Measurements from ENCODE around the gene MRPL32. TPM values are rescaled to one million over a fixed set of nuclear protein-coding genes. Genes with fewer than 3 reads are reported as not detected.

MRPL32 gene
- total and polyA plus RNA-seq, 2 donors: 48.4 to 56.1 TPM

DNA sequence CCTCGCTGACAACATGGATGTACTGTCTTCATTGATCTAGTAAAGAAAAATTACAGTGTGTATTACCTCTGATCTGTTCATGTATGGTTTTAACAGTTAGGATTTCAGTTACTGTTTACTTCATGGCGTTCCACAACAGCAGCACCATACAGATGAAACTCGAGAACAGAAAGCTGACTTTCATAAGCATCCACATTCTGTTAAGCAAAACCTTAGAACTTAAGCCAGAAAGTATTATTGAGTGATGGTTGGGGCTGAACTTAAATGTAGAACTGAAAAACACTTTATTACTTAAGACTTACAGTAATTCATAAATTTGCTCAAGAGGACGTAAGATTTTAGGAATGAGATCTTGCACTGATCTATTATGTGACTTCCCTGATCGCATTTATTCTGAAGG, 3.7 kb downstream of the MRPL32 start:
- Histone ChIP-seq H3K4me3 (ENCODE audit: low read depth, low read length) (no peak overlapping the region), H3K36me3 (ENCODE audit: insufficient read depth) (peaks cover 2% of the 10 kb centered on the region), H3K27ac (ENCODE audit: low read depth) (no peak overlapping the region), H3K4me1 (ENCODE audit: insufficient read depth) (no peaks in the 10 kb centered on the region)
- no peak for DNase-seq (ENCODE audit: extremely low spot score)
- WGBS: 92% methylated on average over 5 of the region's 5 CpGs

DNA sequence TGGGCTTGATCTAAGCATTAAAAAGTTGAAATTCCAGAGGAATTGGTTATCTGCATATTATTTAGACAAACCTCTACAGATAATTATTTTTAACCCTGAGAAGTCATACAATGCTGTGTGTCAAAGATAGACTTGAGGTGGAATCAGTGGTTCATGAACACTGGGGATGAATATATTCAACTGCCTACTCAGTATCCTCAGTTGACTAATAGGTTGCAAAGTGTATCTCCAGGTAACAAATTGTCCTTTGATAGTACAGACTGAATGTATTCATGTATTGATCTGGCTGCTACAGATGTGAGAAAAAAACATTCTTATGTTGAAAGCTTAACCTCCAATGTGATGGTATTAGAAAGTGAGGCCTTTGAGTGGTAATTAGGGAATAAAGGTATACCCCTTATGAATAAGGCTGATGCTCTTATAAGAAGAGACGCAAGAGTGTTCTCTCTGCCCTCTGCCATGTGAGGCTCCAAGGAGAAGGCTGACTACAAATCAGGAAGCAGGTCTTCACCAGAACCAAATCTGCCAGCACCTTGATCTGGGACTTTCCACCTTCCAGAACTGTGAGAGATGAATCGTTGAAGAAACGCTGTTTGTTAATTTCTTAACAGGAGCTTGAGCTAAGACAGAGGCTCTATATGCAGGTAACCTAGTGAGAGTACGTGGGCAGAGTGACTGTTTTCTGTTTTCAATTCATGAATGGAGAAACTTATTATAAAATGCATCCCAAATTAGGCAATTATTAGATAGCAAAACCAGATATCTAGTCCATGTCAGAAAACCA, 7.5 kb downstream of the MRPL32 start:
- Histone ChIP-seq H3K36me3 (ENCODE audit: insufficient read depth) (peaks cover 2% of the 10 kb centered on the region), H3K27ac (ENCODE audit: low read depth) (no peak overlapping the region), H3K4me3 (ENCODE audit: low read depth, low read length) (no peak overlapping the region), H3K4me1 (ENCODE audit: insufficient read depth) (no peaks in the 10 kb centered on the region)
- DNase-seq (ENCODE audit: extremely low spot score): no peak
- WGBS: 88% methylated on average over 4 of the region's 4 CpGs

DNA sequence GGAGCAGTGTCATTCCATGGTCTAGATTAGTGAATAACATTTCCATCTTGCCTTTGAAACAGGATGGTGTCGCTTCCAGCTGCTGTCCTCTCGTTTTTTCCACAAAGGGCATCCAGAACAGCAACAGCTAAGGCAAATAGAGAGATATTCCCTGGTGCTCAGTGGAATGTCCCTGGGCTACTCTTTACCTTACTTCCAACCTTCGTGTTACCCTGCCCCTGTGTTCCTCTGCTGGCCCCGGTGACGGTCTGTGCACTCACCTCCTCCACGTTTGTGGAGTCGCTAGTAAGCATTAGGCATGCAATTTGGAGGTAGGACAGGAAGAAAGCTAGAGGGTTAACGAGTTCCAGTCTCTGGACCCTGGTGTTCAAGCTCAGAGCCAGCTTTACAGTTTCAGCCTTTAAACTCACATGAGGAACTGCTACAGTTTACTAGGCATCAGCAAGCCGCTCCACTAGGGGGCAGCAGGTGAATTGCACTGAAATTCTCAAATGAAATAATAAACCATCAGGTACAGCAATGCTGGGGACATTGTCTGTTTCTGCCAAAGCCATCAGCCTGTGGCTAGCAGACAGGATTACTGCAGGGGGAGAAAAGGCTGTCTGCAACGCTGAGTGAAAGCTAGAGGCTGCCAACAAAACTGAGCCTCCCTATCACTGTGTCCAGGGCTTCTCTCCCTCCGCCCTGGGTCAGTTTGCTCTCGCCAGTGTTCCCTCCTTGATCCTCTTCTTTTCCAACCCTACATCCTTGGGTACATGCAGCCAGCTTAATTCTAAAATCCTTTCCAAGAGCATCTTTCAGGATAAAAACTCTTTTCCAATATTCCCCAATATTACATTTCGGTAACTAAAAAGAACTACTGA, 9.0 kb downstream of the MRPL32 start:
- H3K36me3 ChIP-seq (ENCODE audit: insufficient read depth): peaks cover 2% of the 10 kb centered on the region
- H3K4me3 ChIP-seq (ENCODE audit: low read depth, low read length): no peak overlapping the region
- no peaks in the 10 kb centered on the region for H3K4me1 ChIP-seq (ENCODE audit: insufficient read depth)
- DNase-seq (ENCODE audit: extremely low spot score): peak; percentile 53
- 53% methylated on average over 13 of the region's 13 CpGs for WGBS
- H3K27ac ChIP-seq (ENCODE audit: low read depth): no peak overlapping the region

DNA sequence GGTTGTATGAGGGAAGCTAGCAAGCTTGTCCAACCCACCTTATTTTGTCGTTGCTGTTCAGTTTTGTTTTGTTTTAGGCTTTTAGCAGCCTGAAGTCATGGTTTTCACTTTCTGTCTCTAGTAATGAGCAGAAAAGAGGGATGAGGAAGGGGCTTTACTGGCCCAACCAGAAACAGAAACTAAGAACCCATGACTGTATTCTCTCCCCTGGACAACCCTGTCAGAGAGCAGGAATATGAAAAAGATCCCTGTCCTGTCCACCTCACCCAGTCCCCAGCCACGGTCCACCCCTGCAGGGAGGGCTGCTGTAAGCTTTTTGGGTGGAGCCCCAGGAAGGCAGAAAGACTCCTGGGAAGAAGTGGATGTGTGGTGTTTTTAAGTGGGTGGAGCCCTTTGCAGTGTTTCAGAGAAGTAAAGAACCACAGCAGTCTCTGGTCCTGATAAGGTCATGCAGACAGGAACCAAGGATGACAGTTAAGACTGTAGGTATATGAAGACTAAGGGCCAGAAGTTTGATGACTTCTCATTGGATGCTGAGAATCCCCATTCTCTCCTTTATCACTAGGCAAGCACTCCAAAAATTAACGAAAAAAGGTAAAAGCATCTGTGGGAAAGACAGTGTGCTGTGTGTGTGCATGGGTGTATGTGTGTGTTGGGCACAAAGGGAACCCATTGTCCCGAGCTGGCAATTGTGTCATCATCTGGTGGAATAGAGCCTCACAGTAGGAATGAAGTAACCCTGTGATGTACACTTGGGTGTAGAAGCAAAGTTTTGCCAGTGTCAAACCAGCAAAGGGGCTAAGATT, 13.8 kb downstream of the MRPL32 start:
- Histone ChIP-seq H3K4me3 (ENCODE audit: low read depth, low read length) (no peak overlapping the region), H3K27ac (ENCODE audit: low read depth) (no peak overlapping the region), H3K36me3 (ENCODE audit: insufficient read depth) (no peaks in the 10 kb centered on the region), H3K4me1 (ENCODE audit: insufficient read depth) (no peaks in the 10 kb centered on the region)
- 27% methylated on average over 4 of the region's 4 CpGs for WGBS
- DNase-seq (ENCODE audit: extremely low spot score): no peak

DNA sequence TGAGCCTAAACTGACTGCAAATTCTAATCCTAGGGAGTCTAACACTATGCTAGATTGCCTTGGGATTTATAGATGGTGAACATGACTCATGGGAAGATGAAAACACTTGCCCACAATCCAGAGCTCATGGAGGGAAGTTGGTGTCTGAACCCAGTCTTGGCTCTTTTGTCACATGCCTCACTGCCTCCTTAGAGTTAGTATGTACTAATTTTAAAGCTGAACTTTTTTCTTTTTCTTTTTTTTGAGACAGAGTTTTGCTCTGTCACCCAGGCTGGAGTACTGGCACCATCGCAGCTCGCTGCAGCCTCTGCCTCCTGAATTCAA, 14.4 kb downstream of the MRPL32 start:
- DNase-seq (ENCODE audit: extremely low spot score): no peak
- no peaks in the 10 kb centered on the region for H3K36me3 ChIP-seq (ENCODE audit: insufficient read depth)
- WGBS: 96% methylated on average over 2 of the region's 2 CpGs

DNA sequence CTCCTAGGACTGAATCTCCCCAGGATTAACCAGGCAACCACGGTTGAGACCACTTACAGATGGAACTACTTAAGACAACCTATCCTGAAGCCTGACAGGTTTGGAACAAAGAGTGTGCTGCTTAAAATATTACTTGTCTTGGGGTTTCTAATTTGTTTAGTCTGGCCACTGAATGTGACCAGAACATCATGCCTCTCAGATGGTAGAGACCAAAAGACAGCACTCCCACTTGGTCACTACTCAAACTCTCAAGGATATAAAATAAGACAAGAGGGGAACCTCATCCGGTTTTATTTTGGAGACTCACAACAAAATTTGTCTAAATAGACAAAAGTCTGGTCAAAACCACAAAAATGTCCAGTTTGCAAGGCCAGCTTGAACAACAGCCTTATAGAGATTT, 15.3 kb downstream of the MRPL32 start:
- Histone ChIP-seq H3K27ac (ENCODE audit: low read depth) (no peak overlapping the region), H3K4me3 (ENCODE audit: low read depth, low read length) (no peak overlapping the region), H3K4me1 (ENCODE audit: insufficient read depth) (no peaks in the 10 kb centered on the region), H3K36me3 (ENCODE audit: insufficient read depth) (no peaks in the 10 kb centered on the region)
- no peak for DNase-seq (ENCODE audit: extremely low spot score)
- 47% methylated on average over 2 of the region's 2 CpGs for WGBS

More for the DNA sequence above, 14.4 kb downstream of the MRPL32 start:
- H3K27ac ChIP-seq (ENCODE audit: low read depth): no peak overlapping the region
- H3K4me1 ChIP-seq (ENCODE audit: insufficient read depth): no peaks in the 10 kb centered on the region
- no peak overlapping the region for H3K4me3 ChIP-seq (ENCODE audit: low read depth, low read length)

DNA sequence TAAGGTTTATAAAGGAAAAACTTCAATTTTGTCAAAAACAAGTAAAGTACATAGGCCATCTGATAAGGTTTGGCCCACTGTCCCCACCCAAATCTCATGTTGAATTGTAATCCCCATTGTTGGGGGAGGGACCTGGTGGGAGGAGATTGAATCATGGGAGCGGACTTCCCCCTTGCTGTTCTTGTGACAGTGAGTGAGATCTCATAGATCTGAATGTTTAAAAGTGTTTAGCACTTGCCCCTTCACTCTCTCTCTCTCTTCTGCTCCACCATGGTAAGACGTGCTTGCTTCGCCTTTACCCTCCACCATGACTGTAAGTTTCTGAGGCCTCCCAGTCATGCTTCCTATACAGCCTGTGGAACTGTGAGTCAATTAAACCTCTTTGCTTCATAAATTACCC, 18.2 kb downstream of the MRPL32 start:
- no peak for DNase-seq (ENCODE audit: extremely low spot score)
- no peaks in the 10 kb centered on the region for H3K4me1 ChIP-seq (ENCODE audit: insufficient read depth)

DNA sequence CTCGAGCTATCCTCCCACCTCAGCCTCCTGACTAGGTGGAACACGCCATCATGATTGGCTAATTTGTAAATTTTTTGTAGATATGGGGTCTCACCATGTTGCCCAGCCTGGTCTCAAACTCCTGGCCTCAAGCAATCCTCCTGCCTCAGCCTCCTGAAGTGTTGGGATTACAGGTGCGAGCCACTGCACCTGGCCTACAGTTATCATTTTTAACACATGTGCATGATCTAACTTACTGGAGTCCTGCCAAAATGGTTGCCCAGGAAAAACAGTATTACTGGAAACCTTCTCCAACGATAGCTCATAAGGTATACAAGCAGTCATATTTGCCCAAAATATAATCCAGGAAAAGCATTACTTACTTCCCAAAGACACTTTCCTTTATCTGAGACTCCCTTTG, 20.2 kb downstream of the MRPL32 start:
- 77% methylated on average over 4 of the region's 4 CpGs for WGBS
- DNase-seq (ENCODE audit: extremely low spot score): no peak
- Histone ChIP-seq H3K4me1 (ENCODE audit: insufficient read depth) (no peaks in the 10 kb centered on the region), H3K27ac (ENCODE audit: low read depth) (no peak overlapping the region), H3K4me3 (ENCODE audit: low read depth, low read length) (no peak overlapping the region), H3K36me3 (ENCODE audit: insufficient read depth) (no peaks in the 10 kb centered on the region)

More for the DNA sequence above, 18.2 kb downstream of the MRPL32 start:
- Histone ChIP-seq H3K36me3 (ENCODE audit: insufficient read depth) (no peaks in the 10 kb centered on the region), H3K4me3 (ENCODE audit: low read depth, low read length) (no peak overlapping the region), H3K27ac (ENCODE audit: low read depth) (no peak overlapping the region)
- 60% methylated on average over 3 of the region's 3 CpGs for WGBS

DNA sequence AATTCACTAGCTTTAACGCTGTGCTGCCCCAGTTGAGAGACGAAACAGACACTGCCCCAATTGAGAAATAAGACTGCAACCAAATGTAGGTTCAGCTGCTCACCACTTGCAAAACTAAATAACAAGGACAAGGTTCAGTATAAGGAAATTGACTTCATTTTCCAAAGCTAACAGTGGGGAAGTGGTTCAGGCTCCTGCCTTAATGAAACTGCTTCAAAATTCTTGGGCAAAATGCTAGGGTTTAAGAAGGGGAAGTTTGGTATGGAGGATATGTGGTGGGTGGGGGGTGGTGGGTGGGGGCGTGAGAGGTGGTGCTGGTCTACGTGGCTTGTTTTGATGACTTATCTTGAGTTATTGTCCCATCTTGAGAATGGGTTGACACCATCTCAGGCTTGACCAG, 21.8 kb downstream of the MRPL32 start:
- no peaks in the 10 kb centered on the region for H3K36me3 ChIP-seq (ENCODE audit: insufficient read depth)
- no peak overlapping the region for H3K27ac ChIP-seq (ENCODE audit: low read depth)
- DNase-seq (ENCODE audit: extremely low spot score): no peak
- no peak overlapping the region for H3K4me3 ChIP-seq (ENCODE audit: low read depth, low read length)
- H3K4me1 ChIP-seq (ENCODE audit: insufficient read depth): no peaks in the 10 kb centered on the region
- WGBS: 89% methylated on average over 4 of the region's 4 CpGs

DNA sequence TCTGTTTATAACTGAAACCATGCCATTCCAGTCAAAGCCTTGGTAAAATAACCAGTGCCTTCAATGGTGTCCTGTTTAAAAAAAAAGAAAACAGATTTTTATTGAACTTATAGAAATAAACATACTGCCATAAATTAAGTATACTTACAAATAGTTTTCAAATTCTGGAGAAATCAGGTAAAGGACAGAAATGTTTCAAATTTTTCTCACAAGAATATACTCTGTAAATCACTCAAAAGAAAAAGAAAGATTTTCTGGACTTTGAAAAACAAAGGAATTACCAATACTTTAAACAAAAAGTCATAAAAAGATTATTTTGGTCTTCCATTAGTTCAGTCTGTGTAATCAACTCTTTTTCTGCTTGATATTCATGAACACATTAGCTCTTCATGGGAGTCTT, 23.9 kb downstream of the MRPL32 start:
- no peak overlapping the region for H3K4me3 ChIP-seq (ENCODE audit: low read depth, low read length)
- H3K36me3 ChIP-seq (ENCODE audit: insufficient read depth): no peaks in the 10 kb centered on the region
- no peak overlapping the region for H3K27ac ChIP-seq (ENCODE audit: low read depth)
- no peak for DNase-seq (ENCODE audit: extremely low spot score)
- H3K4me1 ChIP-seq (ENCODE audit: insufficient read depth): no peaks in the 10 kb centered on the region

DNA sequence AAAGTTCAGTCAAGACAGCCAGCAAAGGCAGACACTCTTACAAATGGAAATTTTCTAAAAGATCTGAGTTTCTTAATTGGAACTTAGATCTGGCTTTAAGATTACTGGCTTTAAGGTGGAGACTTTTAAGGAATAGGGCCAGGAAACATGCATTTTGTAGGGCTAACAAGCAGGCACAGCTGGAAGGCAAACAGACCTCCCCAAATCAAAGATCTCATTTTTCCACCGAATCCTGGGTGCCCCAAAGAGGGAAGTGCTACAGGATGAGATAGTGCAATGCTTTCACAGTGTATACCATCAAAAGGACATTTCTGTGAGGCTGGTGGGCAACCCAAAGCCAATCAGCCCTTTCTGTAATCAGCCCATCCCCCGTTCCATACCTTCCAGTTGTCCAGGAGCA, 27.4 kb downstream of the MRPL32 start:
- 89% methylated on average over 2 of the region's 2 CpGs for WGBS

DNA sequence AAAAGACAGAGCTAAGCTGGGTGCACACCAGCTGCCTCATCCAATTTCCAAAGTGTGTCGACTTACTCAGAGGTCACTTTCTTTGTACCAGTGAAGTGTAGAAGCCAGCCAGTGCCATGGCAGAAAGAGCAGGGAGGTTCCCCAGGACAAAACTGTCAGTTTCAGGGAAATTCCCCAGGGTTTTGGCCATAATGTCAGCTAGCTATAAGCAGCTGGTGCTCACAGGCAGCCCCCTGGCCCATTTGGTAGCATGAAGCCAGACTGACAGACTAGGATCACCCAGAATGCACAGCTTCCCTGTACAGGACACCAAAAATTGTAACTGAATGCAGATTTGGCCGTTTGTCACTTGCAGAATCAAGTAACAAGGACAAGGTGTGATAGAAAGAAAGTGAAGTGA, 28.6 kb downstream of the MRPL32 start:
- H3K4me3 ChIP-seq (ENCODE audit: low read depth, low read length): no peak overlapping the region
- DNase-seq (ENCODE audit: extremely low spot score): no peak
- no peak overlapping the region for H3K27ac ChIP-seq (ENCODE audit: low read depth)
- 75% methylated on average over 2 of the region's 2 CpGs for WGBS
- H3K4me1 ChIP-seq (ENCODE audit: insufficient read depth): no peaks in the 10 kb centered on the region
- H3K36me3 ChIP-seq (ENCODE audit: insufficient read depth): no peaks in the 10 kb centered on the region

More for the DNA sequence above, 27.4 kb downstream of the MRPL32 start:
- no peaks in the 10 kb centered on the region for H3K36me3 ChIP-seq (ENCODE audit: insufficient read depth)
- H3K4me1 ChIP-seq (ENCODE audit: insufficient read depth): no peaks in the 10 kb centered on the region
- H3K27ac ChIP-seq (ENCODE audit: low read depth): no peak overlapping the region
- H3K4me3 ChIP-seq (ENCODE audit: low read depth, low read length): no peak overlapping the region
- no peak for DNase-seq (ENCODE audit: extremely low spot score)

DNA sequence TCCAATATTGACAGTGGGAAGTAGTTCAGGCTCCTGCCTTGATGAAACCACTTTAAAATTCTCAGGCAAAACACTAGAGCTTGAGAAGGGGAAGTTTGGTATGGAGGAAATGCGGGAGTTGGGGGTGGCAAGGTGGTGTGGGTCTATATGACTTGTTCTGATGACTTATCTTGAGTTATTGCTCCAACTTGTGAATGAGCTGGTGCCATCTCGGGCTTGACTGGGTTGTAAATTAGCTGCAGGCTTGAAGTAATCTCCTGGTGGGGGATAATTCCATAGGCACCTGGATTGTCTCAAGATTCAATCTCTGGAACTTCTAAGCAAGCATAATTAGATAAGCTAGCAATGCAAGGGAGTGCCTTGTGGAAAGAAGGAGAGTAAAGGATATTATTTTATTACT, 29.0 kb downstream of the MRPL32 start:
- Histone ChIP-seq H3K4me3 (ENCODE audit: low read depth, low read length) (no peak overlapping the region), H3K27ac (ENCODE audit: low read depth) (no peak overlapping the region), H3K36me3 (ENCODE audit: insufficient read depth) (no peaks in the 10 kb centered on the region), H3K4me1 (ENCODE audit: insufficient read depth) (no peaks in the 10 kb centered on the region)
- DNase-seq (ENCODE audit: extremely low spot score): no peak
- WGBS: 29% methylated on average over 2 of the region's 2 CpGs

Measured in urinary bladder (tissue), 4 donors.